ENCODE measurements around the gene PAPSS2. TPM values are rescaled to one million over a fixed set of nuclear protein-coding genes. Genes with fewer than 3 reads are reported as not detected.
A peak's percentile ranks its signal among the peaks of the same experiment; 100 is the strongest.

PAPSS2 gene
- total RNA-seq, 2 donors from 2014 or later: 15.7 to 20.2 TPM

GRCh38 chr10:87765666-87766376, 106.1 kb downstream of the PAPSS2 start:
- H3K36me3 Mint-ChIP-seq (ENCODE audit: low read depth): peaks cover 48% of the 10 kb centered on the region
- H3K4me1 Mint-ChIP-seq: peaks cover 17% of the 10 kb centered on the region
- H3K27me3 Mint-ChIP-seq (ENCODE audit: insufficient read depth): no peaks in the 10 kb centered on the region
- Histone ChIP-seq H3K9ac (ENCODE audit: extremely low read depth, low read length, poor library complexity, severe bottlenecking) (no peak overlapping the region), H3K27ac (ENCODE audit: low read depth, low read length) (no peak overlapping the region), H3K36me3 (ENCODE audit: control insufficient read depth, insufficient read depth, low read length) (peaks cover 69% of the 10 kb centered on the region), H3K9me3 (ENCODE audit: control insufficient read depth, low read length) (no peaks in the 10 kb centered on the region), H3K4me3 (ENCODE audit: low read length) (no peak overlapping the region), H3K4me1 (ENCODE audit: control insufficient read depth, insufficient read depth, low read length) (no peaks in the 10 kb centered on the region), H3K27me3 (ENCODE audit: control insufficient read depth, insufficient read depth, low read length, poor library complexity, severe bottlenecking) (no peaks in the 10 kb centered on the region)
- no peak overlapping the region for H3K27ac Mint-ChIP-seq
- 77 to 100% methylated on average over 1 to 5 of the region's 5 CpGs for WGBS, 2 experiments (ENCODE audit: insufficient coverage in 1 of 2, insufficient read length in 1 of 2)
- no peak overlapping the region for H3K4me3 Mint-ChIP-seq
- no peak for DNase-seq
- no peaks in the 10 kb centered on the region for H3K9me3 Mint-ChIP-seq
- TF ChIP-seq CTCF (conservative IDR thresholded peaks at IDR 0.05): no peak

GRCh38 chr10:87767253-87767652, 107.6 kb downstream of the PAPSS2 start:
- H3K9ac ChIP-seq (ENCODE audit: extremely low read depth, low read length, poor library complexity, severe bottlenecking): no peak overlapping the region
- peaks cover 41% of the 10 kb centered on the region for H3K36me3 Mint-ChIP-seq (ENCODE audit: low read depth)
- no peaks in the 10 kb centered on the region for H3K27me3 ChIP-seq (ENCODE audit: control insufficient read depth, insufficient read depth, low read length, poor library complexity, severe bottlenecking)
- H3K4me1 Mint-ChIP-seq: peaks cover 21% of the 10 kb centered on the region
- no peak overlapping the region for H3K27ac Mint-ChIP-seq
- 90 to 93% methylated on average over 5 of the region's 5 CpGs for WGBS, 2 experiments (ENCODE audit: insufficient coverage in 1 of 2, insufficient read length in 1 of 2)
- H3K36me3 ChIP-seq (ENCODE audit: control insufficient read depth, insufficient read depth, low read length): peaks cover 66% of the 10 kb centered on the region
- H3K27ac ChIP-seq (ENCODE audit: low read depth, low read length): no peak overlapping the region
- no peaks in the 10 kb centered on the region for H3K27me3 Mint-ChIP-seq (ENCODE audit: insufficient read depth)
- H3K4me3 ChIP-seq (ENCODE audit: low read length): no peak overlapping the region
- H3K9me3 Mint-ChIP-seq: no peaks in the 10 kb centered on the region
- no peak overlapping the region for H3K4me3 Mint-ChIP-seq
- TF ChIP-seq CTCF (conservative IDR thresholded peaks at IDR 0.05): no peak
- peak; percentile 60 for DNase-seq
- H3K4me1 ChIP-seq (ENCODE audit: control insufficient read depth, insufficient read depth, low read length): no peaks in the 10 kb centered on the region
- H3K9me3 ChIP-seq (ENCODE audit: control insufficient read depth, low read length): no peaks in the 10 kb centered on the region

GRCh38 chr10:87771871-87772500, 112.3 kb downstream of the PAPSS2 start:
- Mint-ChIP-seq H3K36me3 (ENCODE audit: low read depth) (peaks cover 37% of the 10 kb centered on the region), H3K27me3 (ENCODE audit: insufficient read depth) (no peaks in the 10 kb centered on the region), H3K4me1 (peaks cover 13% of the 10 kb centered on the region), H3K4me3 (no peak overlapping the region), H3K27ac (no peak overlapping the region), H3K9me3 (no peaks in the 10 kb centered on the region)
- Histone ChIP-seq H3K9ac (ENCODE audit: extremely low read depth, low read length, poor library complexity, severe bottlenecking) (no peak overlapping the region), H3K27ac (ENCODE audit: low read depth, low read length) (no peak overlapping the region), H3K27me3 (ENCODE audit: control insufficient read depth, insufficient read depth, low read length, poor library complexity, severe bottlenecking) (no peaks in the 10 kb centered on the region), H3K9me3 (ENCODE audit: control insufficient read depth, low read length) (no peaks in the 10 kb centered on the region), H3K4me3 (ENCODE audit: low read length) (no peak overlapping the region), H3K4me1 (ENCODE audit: control insufficient read depth, insufficient read depth, low read length) (no peaks in the 10 kb centered on the region), H3K36me3 (ENCODE audit: control insufficient read depth, insufficient read depth, low read length) (peaks cover 74% of the 10 kb centered on the region)
- no peak for DNase-seq
- peak; percentile 81 for TF ChIP-seq CTCF (conservative IDR thresholded peaks at IDR 0.05)
- 71 to 86% methylated on average over 1 to 2 of the region's 2 CpGs for WGBS, 2 experiments (ENCODE audit: insufficient coverage in 1 of 2, insufficient read length in 1 of 2)

All from endodermal cell (in vitro differentiated cells).